Large intestine (tissue), 3 donors: ENCODE data around the gene MIOX. TPM values are rescaled to one million over a fixed set of nuclear protein-coding genes. Genes with fewer than 3 reads are reported as not detected.

ENCODE experiments used
- DNase-seq, 2 donors: peaks; one replicate each; pipeline versions ENCODE4 v3.0.0 to v3.0.0-alpha.2; 2013
- H3K27ac ChIP-seq: one replicate; pipeline ENCODE4 v1.5.1; 2013; ENCODE audit warnings: low read length
- H3K27me3 ChIP-seq: 2 replicates; pipeline ENCODE4 v1.6.1; 2013; ENCODE audit warnings: low read length; ENCODE audit not compliant: control insufficient read depth, insufficient read depth
- H3K36me3 ChIP-seq: 2 replicates; pipeline ENCODE4 v1.6.1; 2013; ENCODE audit warnings: low read length; ENCODE audit not compliant: control insufficient read depth, insufficient read depth
- H3K4me1 ChIP-seq: one replicate; pipeline ENCODE4 v1.6.1; 2013; ENCODE audit warnings: low read length; ENCODE audit not compliant: control insufficient read depth, insufficient read depth
- H3K4me3 ChIP-seq: one replicate; pipeline ENCODE4 v1.5.1; 2013; ENCODE audit warnings: low read length
- H3K9me3 ChIP-seq: one replicate; pipeline ENCODE4 v1.6.1; 2013; ENCODE audit warnings: mild to moderate bottlenecking, low read depth, low read length, moderate library complexity; ENCODE audit not compliant: control insufficient read depth
- WGBS: methylation state at CpG from one replicate; pipeline ENCODE4 v1.1.5; 2013; ENCODE audit warnings: low lambda C conversion rate; ENCODE audit not compliant: insufficient coverage; 5-methylcytosine and 5-hydroxymethylcytosine counted together
- polyA plus RNA-seq: library from polyadenylated mRNA; unstranded; fragments of 120-200 nt; gene quantifications from one replicate; pipeline ENCODE4 v1.2.1, GENCODE V29; 2013

MIOX gene
- polyA plus RNA-seq, 1 donor, result 0.60 TPM

DNA sequence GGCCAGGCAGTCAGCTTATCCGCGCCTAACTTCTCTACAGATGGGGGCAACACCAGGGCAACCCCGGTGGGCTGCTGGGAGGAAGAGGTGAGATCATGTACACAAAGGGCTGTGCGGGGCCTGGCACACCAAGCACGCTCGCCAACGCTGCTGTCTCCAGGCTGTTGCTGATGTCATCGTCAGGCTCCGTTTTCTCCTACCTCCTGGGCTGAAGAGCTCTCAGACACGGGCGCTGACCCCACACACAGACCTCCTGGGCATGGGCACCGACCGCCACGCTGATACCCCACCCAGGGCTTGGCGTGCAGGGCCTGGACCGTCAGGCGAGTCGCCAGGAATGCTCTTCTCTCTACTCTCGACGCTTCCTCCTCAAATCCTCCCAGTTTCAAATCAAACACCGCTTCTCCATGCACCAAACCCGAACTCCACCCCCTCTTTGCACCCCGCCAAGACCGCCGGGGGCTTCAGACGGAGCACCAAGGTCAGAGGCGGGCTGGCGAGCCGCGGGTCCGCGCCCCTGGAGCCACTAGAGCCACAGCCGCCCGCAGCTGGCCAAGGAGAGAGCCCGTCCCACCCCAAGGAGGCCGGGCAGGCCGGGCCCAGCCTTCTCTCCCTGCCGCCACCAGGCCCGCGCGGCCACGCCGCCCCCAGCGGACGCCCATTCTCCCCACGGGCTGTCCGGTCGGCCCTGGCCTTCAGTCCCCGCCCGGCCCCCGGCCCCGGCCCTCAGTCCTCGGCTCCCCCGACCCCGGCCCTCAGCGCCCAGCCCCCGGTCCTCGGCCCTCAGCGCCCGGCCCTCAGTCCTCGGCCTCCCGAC is 12.6 kb upstream of the MIOX start:
- Histone ChIP-seq H3K4me1 (peaks cover 55% of the 10 kb centered on the region), H3K4me3 (peak overlapping the region; percentile 72), H3K27me3 (peaks cover 15% of the 10 kb centered on the region), H3K9me3 (no peaks in the 10 kb centered on the region), H3K27ac (peak overlapping the region; percentile 61), H3K36me3 (peaks cover 5% of the 10 kb centered on the region)
- WGBS, result no CpG with 5 or more reads among the region's 62 CpGs
- DNase-seq, result peak in 1 of 2 donors; percentile 59

DNA sequence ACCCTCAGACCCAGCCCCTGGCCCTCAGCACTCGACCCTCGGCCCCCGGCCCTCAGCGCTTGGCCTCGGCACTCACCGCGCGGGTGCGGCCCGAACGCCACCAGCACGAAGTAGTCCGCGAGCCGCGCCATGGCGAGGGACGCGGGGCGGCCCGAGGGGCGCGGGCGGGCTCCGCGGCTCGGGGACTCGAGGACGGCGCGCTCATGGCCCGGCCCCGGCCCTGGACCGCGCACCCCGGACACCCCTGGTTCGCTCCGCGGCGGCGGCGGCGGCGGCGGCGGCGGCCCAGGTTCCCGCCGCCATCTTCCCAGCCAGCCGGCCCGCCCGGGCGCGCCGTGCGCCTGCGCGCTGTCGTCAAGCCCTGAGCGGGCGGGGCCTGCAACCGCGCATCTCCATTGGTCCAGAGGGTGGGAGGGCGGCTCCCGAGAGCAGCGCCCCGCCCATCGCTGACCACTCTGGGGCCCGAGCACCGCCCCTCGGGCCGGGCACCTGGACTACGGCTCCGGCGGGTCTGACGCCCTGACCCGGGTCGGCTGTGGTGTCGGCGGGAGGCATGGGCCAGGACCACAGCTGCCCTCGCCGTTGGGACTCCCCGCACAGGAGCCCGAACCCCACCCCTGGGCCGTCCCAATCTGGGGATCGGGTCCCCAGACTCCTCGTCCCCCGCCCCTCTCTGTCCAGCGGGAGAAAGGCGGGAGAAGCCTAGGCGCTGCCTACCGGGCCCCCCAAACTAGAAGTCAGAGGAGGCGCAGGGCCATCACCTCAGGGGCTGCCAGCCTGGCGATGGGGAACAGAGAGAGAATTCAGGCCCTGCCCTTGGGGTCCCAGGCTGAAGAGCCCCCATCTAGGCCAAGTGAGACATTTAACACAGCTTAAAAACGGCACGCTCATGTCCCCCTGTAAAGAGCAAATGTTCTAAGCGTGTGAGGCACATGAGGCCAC is 11.7 kb upstream of the MIOX start, which contains the start of gene SBF1:
TSS of gene SBF1 (minus strand) at position 326 of the 942 bp plus-strand sequence. CDS start at position 131, 195 bp downstream.
- H3K36me3 ChIP-seq, result peaks cover 4% of the 10 kb centered on the region
- H3K4me1 ChIP-seq, result peaks cover 46% of the 10 kb centered on the region
- no CpG with 5 or more reads among the region's 97 CpGs for WGBS
- H3K4me3 ChIP-seq, result peak within 1 kb of the TSS; percentile 72
- H3K9me3 ChIP-seq, result no peaks in the 10 kb centered on the region
- peak within 1 kb of the TSS; percentile 61 for H3K27ac ChIP-seq
- H3K27me3 ChIP-seq, result peaks cover 22% of the 10 kb centered on the region
- peak; percentile 92 for DNase-seq

GRCh38 chr22:50475652-50476002 is 11.0 kb upstream of the MIOX start:
- H3K27me3 ChIP-seq, result peaks cover 29% of the 10 kb centered on the region
- H3K9me3 ChIP-seq, result no peaks in the 10 kb centered on the region
- DNase-seq, result no peak
- H3K4me3 ChIP-seq, result peak overlapping the region; percentile 69
- no peak overlapping the region for H3K27ac ChIP-seq
- H3K4me1 ChIP-seq, result peaks cover 40% of the 10 kb centered on the region
- WGBS, result no CpG with 5 or more reads among the region's 6 CpGs
- H3K36me3 ChIP-seq, result peaks cover 4% of the 10 kb centered on the region

GRCh38 chr22:50476868-50477267 is 9.8 kb upstream of the MIOX start:
- Histone ChIP-seq H3K9me3 (peaks cover 5% of the 10 kb centered on the region), H3K27ac (no peak overlapping the region), H3K4me3 (no peak overlapping the region), H3K36me3 (peaks cover 2% of the 10 kb centered on the region), H3K27me3 (peaks cover 36% of the 10 kb centered on the region), H3K4me1 (peaks cover 27% of the 10 kb centered on the region)
- no peak for DNase-seq
- WGBS, result no CpG with 5 or more reads among the region's 7 CpGs

GRCh38 chr22:50477923-50478322 is 8.7 kb upstream of the MIOX start:
- DNase-seq, result no peak
- WGBS, result no CpG with 5 or more reads among the region's 12 CpGs
- peaks cover 8% of the 10 kb centered on the region for H3K9me3 ChIP-seq

GRCh38 chr22:50479721-50480120 is 6.9 kb upstream of the MIOX start:
- H3K4me3 ChIP-seq, result no peak overlapping the region
- no peaks in the 10 kb centered on the region for H3K36me3 ChIP-seq
- DNase-seq, result no peak
- WGBS, result no CpG with 5 or more reads among the region's 11 CpGs
- peaks cover 44% of the 10 kb centered on the region for H3K27me3 ChIP-seq
- no peak overlapping the region for H3K27ac ChIP-seq
- H3K9me3 ChIP-seq, result peaks cover 8% of the 10 kb centered on the region
- peaks cover 22% of the 10 kb centered on the region for H3K4me1 ChIP-seq

More at GRCh38 chr22:50477923-50478322, 8.7 kb upstream of the MIOX start:
- Histone ChIP-seq H3K4me3 (no peak overlapping the region), H3K27ac (no peak overlapping the region), H3K4me1 (peaks cover 20% of the 10 kb centered on the region), H3K36me3 (no peaks in the 10 kb centered on the region), H3K27me3 (peaks cover 44% of the 10 kb centered on the region)

DNA sequence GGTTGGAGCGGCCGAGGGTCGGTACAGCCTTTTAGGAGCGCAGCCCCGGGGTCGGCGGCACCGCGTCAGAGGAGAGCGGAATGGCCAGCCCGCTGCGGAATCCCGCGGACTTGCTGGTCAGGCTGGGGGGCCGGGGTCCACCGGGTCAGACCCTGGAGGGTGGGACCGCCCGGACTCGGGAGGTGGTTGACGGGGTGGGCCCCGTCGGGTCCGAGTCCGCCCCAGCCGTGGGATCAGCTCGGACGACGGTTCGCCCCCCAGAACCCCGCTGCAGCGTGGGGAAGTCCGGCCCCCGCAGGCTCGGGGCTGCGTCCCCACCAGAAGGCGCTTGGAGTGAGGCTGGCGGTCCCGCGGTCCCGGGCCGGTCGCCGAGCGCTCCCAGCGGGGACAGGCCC is 5.6 kb upstream of the MIOX start:
- H3K4me3 ChIP-seq, result peak overlapping the region; percentile 43
- H3K27ac ChIP-seq, result no peak overlapping the region
- H3K9me3 ChIP-seq, result peaks cover 8% of the 10 kb centered on the region
- DNase-seq, result no peak
- H3K36me3 ChIP-seq, result no peaks in the 10 kb centered on the region
- peaks cover 24% of the 10 kb centered on the region for H3K4me1 ChIP-seq
- peaks cover 44% of the 10 kb centered on the region for H3K27me3 ChIP-seq
- no CpG with 5 or more reads among the region's 45 CpGs for WGBS

DNA sequence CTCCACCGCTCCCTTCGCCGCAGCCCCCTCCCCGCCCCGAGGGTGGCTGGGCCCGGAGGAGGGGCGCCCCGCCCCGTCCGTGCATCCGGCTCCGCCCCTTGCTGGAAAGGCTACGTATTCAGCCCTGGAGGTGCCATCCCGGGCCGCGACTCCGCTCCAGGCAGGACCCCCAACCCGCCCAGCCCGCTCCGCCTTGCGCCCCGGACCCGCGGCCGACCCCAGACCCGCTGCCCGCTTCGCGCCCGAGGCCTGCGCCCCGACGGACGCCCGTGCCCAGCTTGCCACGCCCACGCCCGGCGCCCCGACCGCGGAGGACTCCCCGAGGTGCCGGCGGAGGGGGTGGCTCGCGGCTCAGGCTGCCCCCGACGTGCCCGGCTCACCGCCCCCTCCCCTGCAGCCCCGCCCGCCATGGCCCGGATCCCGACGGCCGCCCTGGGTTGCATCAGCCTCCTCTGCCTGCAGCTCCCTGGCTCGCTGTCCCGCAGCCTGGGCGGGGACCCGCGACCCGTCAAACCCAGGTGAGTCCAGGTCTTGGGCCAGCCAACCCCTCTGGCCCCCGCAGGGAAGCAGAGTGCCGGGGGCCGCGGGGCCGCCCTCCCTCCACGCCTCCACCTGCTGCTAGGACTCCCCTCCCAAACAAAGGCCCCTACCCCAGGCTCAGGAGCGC is 5.1 kb upstream of the MIOX start, which contains the start of gene ADM2:
TSS of gene ADM2 (plus strand) at position 104 of the 667 bp plus-strand sequence. CDS start at position 409, 305 bp downstream.
- peak in 1 of 2 donors; percentile 65 for DNase-seq
- Histone ChIP-seq H3K27me3 (peaks cover 45% of the 10 kb centered on the region), H3K27ac (peak within 1 kb of the TSS; percentile 94), H3K4me1 (peaks cover 24% of the 10 kb centered on the region), H3K9me3 (peaks cover 8% of the 10 kb centered on the region), H3K36me3 (no peaks in the 10 kb centered on the region), H3K4me3 (peak within 1 kb of the TSS; percentile 64)
- no CpG with 5 or more reads among the region's 70 CpGs for WGBS

GRCh38 chr22:50482107-50483074 is 4.3 kb upstream of the MIOX start:
- Histone ChIP-seq H3K27ac (peak overlapping the region; percentile 94), H3K4me1 (peaks cover 24% of the 10 kb centered on the region), H3K9me3 (peaks cover 8% of the 10 kb centered on the region), H3K4me3 (peak overlapping the region; percentile 64), H3K36me3 (no peaks in the 10 kb centered on the region), H3K27me3 (peaks cover 41% of the 10 kb centered on the region)
- peak in 1 of 2 donors; percentile 44 for DNase-seq
- no CpG with 5 or more reads among the region's 35 CpGs for WGBS
